ENCODE measurements around the gene TBC1D22B. TPM values are rescaled to one million over a fixed set of nuclear protein-coding genes. Genes with fewer than 3 reads are reported as not detected.

TBC1D22B gene
- total and polyA plus RNA-seq, 9 of the 15 experiments (the other 6 are each of a cell fraction or from before 2014, with no cell fraction given) = 4.8 to 24.2 (median 13.5) TPM

DNA sequence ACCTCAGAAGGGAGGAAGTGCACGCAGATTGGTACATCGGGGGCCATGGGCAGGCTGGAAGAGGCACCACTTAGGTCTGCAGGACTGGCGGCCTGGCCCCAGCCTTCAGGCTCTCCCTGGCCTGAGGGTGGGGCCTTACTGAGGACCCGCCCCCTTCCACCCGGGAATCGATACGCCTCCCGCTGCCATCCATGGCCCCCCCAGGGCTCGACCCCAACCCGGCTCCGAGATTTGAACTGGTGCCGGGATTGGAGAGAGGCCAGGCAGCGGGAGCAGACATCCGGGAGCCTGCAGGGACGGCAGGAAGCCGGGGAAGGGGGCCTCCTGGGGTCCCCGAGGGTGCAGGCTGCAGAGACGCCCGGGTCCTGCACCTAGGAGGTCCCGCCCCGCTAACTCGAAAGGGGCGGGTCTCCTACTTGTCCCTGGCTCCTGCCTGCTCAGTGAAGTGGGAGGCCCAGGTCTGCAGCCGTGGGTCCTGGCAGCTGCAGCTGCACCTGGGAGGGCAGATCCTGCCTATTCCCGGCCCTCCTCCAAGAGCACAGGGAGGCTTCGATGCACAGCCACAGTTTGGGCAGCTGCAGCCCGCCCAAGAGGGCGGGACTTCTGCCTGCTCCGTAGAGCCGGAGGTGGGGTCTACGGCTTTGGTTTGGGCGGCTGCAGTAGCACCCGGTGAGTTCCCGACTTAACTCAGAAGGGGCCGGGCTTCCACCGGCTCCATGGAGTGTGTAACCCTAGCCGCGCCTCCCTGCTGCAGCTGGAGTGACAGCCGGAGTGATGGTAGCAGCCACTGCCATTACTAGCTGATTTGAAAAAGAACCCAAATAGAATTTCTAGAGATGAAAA is 35.2 kb upstream of the TBC1D22B start (continued):
- TF ChIP-seq ZNF134 (CRISPR knock-in tag; conservative IDR thresholded peaks at IDR 0.05) (peak; percentile 94), U2AF2 (optimal IDR thresholded peaks at IDR 0.05; ENCODE audit: low read depth, low read length) (no peak), ESRRA (IDR thresholded peaks at IDR 0.05; ENCODE audit: borderline replicate concordance, low read depth) (peak; percentile 39; the same call in 1 of the 2 replicates), IRF2 (CRISPR knock-in tag; IDR thresholded peaks at IDR 0.05) (no peak), EHMT2 (IDR thresholded peaks at IDR 0.05) (no peak), ZBTB7A (IDR thresholded peaks at IDR 0.05; ENCODE audit: borderline replicate concordance, control insufficient read depth, low read depth, low read length) (peak; percentile 88), CTBP1 (IDR thresholded peaks at IDR 0.05; ENCODE audit: borderline replicate concordance) (peak; percentile 75), SMARCB1 (IDR thresholded peaks at IDR 0.05; ENCODE audit: insufficient read length, low read depth) (no peak), ARID4B (CRISPR knock-in tag; IDR thresholded peaks at IDR 0.05) (peak; percentile 48; the same call in 1 of the 2 replicates), ZNF583 (CRISPR knock-in tag; IDR thresholded peaks at IDR 0.05) (no peak; the same call in 1 of the 2 replicates), FOXM1 (IDR thresholded peaks at IDR 0.05; ENCODE audit: low read depth) (no peak), FOXM1 (CRISPR knock-in tag; IDR thresholded peaks at IDR 0.05; ENCODE audit: low read depth) (0 out of 2 replicates have a peak, but pooled peaks have one; percentile 76), ATF1 (CRISPR knock-in tag; IDR thresholded peaks at IDR 0.05) (no peak), ATF1 (tag; IDR thresholded peaks at IDR 0.05) (peak; percentile 58; the same call in 1 of the 2 replicates), FOSL1 (tag; conservative IDR thresholded peaks at IDR 0.05) (0 out of 2 replicates have a peak, but pooled peaks have one; percentile 19), ZNF431 (CRISPR knock-in tag; IDR thresholded peaks at IDR 0.05) (no peak), ZNF511 (CRISPR knock-in tag; IDR thresholded peaks at IDR 0.05) (0 out of 2 replicates have a peak, but pooled peaks have one; percentile 49), FUS (optimal IDR thresholded peaks at IDR 0.05; ENCODE audit: low read depth, low read length) (no peak), SAFB2 (IDR thresholded peaks at IDR 0.05; ENCODE audit: borderline replicate concordance, low read depth, low read length, severe bottlenecking) (no peak), SNAPC5 (CRISPR knock-in tag; IDR thresholded peaks at IDR 0.05) (no peak), ARID2 (IDR thresholded peaks at IDR 0.05) (no peak)
- TF ChIP-seq, protein P1, sequence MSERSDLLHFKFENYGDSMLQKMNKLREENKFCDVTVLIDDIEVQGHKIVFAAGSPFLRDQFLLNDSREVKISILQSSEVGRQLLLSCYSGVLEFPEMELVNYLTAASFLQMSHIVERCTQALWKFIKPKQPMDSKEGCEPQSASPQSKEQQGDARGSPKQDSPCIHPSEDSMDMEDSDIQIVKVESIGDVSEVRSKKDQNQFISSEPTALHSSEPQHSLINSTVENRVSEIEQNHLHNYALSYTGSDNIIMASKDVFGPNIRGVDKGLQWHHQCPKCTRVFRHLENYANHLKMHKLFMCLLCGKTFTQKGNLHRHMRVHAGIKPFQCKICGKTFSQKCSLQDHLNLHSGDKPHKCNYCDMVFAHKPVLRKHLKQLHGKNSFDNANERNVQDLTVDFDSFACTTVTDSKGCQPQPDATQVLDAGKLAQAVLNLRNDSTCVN (CRISPR knock-in tag; IDR thresholded peaks at IDR 0.05) = no peak
- TF ChIP-seq, protein P2, sequence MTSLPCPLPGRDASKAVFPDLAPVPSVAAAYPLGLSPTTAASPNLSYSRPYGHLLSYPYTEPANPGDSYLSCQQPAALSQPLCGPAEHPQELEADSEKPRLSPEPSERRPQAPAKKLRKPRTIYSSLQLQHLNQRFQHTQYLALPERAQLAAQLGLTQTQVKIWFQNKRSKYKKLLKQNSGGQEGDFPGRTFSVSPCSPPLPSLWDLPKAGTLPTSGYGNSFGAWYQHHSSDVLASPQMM (CRISPR knock-in tag; IDR thresholded peaks at IDR 0.05) = no peak
